ENCODE data around the gene KIAA1328.

KIAA1328 gene

GRCh38 chr18:36819621-36820020 is 9.3 kb upstream of the KIAA1328 start:
- H3K4me3 ChIP-seq (ENCODE audit: control insufficient read depth, low read depth, low read length) = no peak overlapping the region
- DNase-seq (ENCODE audit: low read depth) = no peak
- TF ChIP-seq CTCF (IDR thresholded peaks at IDR 0.05; ENCODE audit: control insufficient read depth, insufficient read depth, low read depth, low read length, missing control alignments) = no peak

- no peak for TF ChIP-seq CTCF (IDR thresholded peaks at IDR 0.05; ENCODE audit: control insufficient read depth, insufficient read depth, low read depth, low read length, missing control alignments)
- DNase-seq (ENCODE audit: low read depth) = no peak
- H3K4me3 ChIP-seq (ENCODE audit: control insufficient read depth, low read depth, low read length) = no peak overlapping the region
Observed at GRCh38 chr18:36821681-36822080, 7.2 kb upstream of the KIAA1328 start.

- H3K4me3 ChIP-seq (ENCODE audit: control insufficient read depth, low read depth, low read length) = no peak overlapping the region
- no peak for DNase-seq (ENCODE audit: low read depth)
- no peak for TF ChIP-seq CTCF (IDR thresholded peaks at IDR 0.05; ENCODE audit: control insufficient read depth, insufficient read depth, low read depth, low read length, missing control alignments)
Observed at GRCh38 chr18:36825526-36825925, 3.4 kb upstream of the KIAA1328 start.

GRCh38 chr18:36826556-36826955 is 2.4 kb upstream of the KIAA1328 start:
- no peak for DNase-seq (ENCODE audit: low read depth)
- H3K4me3 ChIP-seq (ENCODE audit: control insufficient read depth, low read depth, low read length) = no peak overlapping the region
- no peak for TF ChIP-seq CTCF (IDR thresholded peaks at IDR 0.05; ENCODE audit: control insufficient read depth, insufficient read depth, low read depth, low read length, missing control alignments)

- DNase-seq (ENCODE audit: low read depth) = no peak
- TF ChIP-seq CTCF (IDR thresholded peaks at IDR 0.05; ENCODE audit: control insufficient read depth, insufficient read depth, low read depth, low read length, missing control alignments) = no peak
- peak overlapping the region; percentile 71 for H3K4me3 ChIP-seq (ENCODE audit: control insufficient read depth, low read depth, low read length)
Observed at GRCh38 chr18:36828157-36828629, 734 bp upstream of the KIAA1328 start.

GRCh38 chr18:36829362-36830157 is 633 bp downstream of the KIAA1328 start:
- DNase-seq (ENCODE audit: low read depth) = no peak
- TF ChIP-seq CTCF (IDR thresholded peaks at IDR 0.05; ENCODE audit: control insufficient read depth, insufficient read depth, low read depth, low read length, missing control alignments) = no peak
- H3K4me3 ChIP-seq (ENCODE audit: control insufficient read depth, low read depth, low read length) = peak overlapping the region; percentile 71
